Caco-2 (cell line): ENCODE measurements around the gene CMKLR1. TPM values are rescaled to one million over a fixed set of nuclear protein-coding genes. Genes with fewer than 3 reads are reported as not detected.

Experiments used
- BruUV-seq: library from RNA; stranded (reverse); fragments of 400-500 nt; replicated peaks from 2 replicates; lab custom pipeline; 2021; lab: Mats Ljungman, UMichigan
- CTCF ChIA-PET: fragments of 300-600 bp; sonication (Branson Sonifier 250); formaldehyde crosslinking; loops from one replicate; lab custom pipeline; 2022; ENCODE audit warnings: antibody characterized with exemption; lab: Charles Lee
- POLR2A ChIA-PET: fragments of 300-600 bp; sonication (Branson Sonifier 250); formaldehyde crosslinking; loops from one replicate; lab custom pipeline; 2022; ENCODE audit warnings: antibody characterized with exemption; lab: Charles Lee
- DNase-seq, 2 experiments: peaks; one replicate each; pipeline versions ENCODE4 v3.0.0 to v3.0.0-alpha.2; 2020 to 2022
- H3K27me3 ChIP-seq: replicated peaks from 2 replicates; pipeline ENCODE4 v1.6.0; 2011; ENCODE audit warnings: low read length; ENCODE audit not compliant: control insufficient read depth, insufficient read depth
- H3K36me3 ChIP-seq: 2 replicates; pipeline ENCODE4 v1.5.1; 2011; ENCODE audit warnings: low read length; ENCODE audit not compliant: control insufficient read depth, insufficient read depth
- H3K4me1 ChIP-seq: fragments of 250-450 bp; sonication (Bioruptor Pico); 2 replicates; pipeline ENCODE4 v1.5.1; 2020; ENCODE audit warnings: mild to moderate bottlenecking
- H3K4me3 ChIP-seq: 2 replicates; pipeline ENCODE4 v1.5.1; 2011; ENCODE audit warnings: low read depth, mild to moderate bottlenecking, control low read depth, low read length
- H3K9me3 ChIP-seq: fragments of 250-450 bp; sonication (Bioruptor Pico); 2 replicates; pipeline ENCODE4 v1.5.1; 2020; ENCODE audit warnings: mild to moderate bottlenecking, moderate library complexity
- H3K27ac Mint-ChIP-seq: one replicate; pipeline ENCODE4 v1.8.0; 2022; ENCODE audit warnings: mixed read lengths; ENCODE audit not compliant: unreplicated experiment
- H3K27me3 Mint-ChIP-seq: one replicate; pipeline ENCODE4 v1.8.0; 2022; ENCODE audit warnings: mixed read lengths; ENCODE audit not compliant: insufficient read depth, unreplicated experiment
- H3K36me3 Mint-ChIP-seq: one replicate; pipeline ENCODE4 v1.8.0; 2022; ENCODE audit warnings: mild to moderate bottlenecking, mixed read lengths; ENCODE audit not compliant: insufficient read depth, unreplicated experiment
- H3K4me1 Mint-ChIP-seq: one replicate; pipeline ENCODE4 v1.8.0; 2022; ENCODE audit warnings: low read depth, mixed read lengths; ENCODE audit not compliant: unreplicated experiment
- H3K4me3 Mint-ChIP-seq: one replicate; pipeline ENCODE4 v1.8.0; 2022; ENCODE audit warnings: mild to moderate bottlenecking, moderate library complexity, mixed read lengths; ENCODE audit not compliant: unreplicated experiment
- H3K9me3 Mint-ChIP-seq: one replicate; pipeline ENCODE4 v1.8.0; 2022; ENCODE audit warnings: mixed read lengths; ENCODE audit not compliant: unreplicated experiment
- CTCF ChIP-seq, 2 experiments: fragments of 200-600 bp in 1 of 2; IDR thresholded peaks; 1 replicate in 1 of 2; 2 replicates in 1 of 2; pipeline versions ENCODE4 v1.5.1 to v1.8.0; 2011 to 2022; ENCODE audit warnings: antibody characterized with exemption in 1 of 2, control low read depth in 1 of 2, inconsistent platforms in 1 of 2, low read depth in 1 of 2, low read length in 1 of 2, mild to moderate bottlenecking in 1 of 2, moderate library complexity in 1 of 2; ENCODE audit not compliant: insufficient read depth in 1 of 2, severe bottlenecking in 1 of 2, unreplicated experiment in 1 of 2
- intact Hi-C: fragments of 100-400 bp; cut with micrococcal nuclease; formaldehyde crosslinking; loops from one replicate; pipeline ENCODE4 v1.10.0; 2022; ENCODE audit not compliant: unreplicated experiment
- total RNA-seq: library from RNA; stranded (reverse); gene quantifications from 2 replicates; pipeline ENCODE4 v1.2.3, GENCODE V29; 2022

CMKLR1 gene
- total RNA-seq, 1 experiment from 2014 or later: not detected

- H3K27ac Mint-ChIP-seq: no peak overlapping the region
- Histone ChIP-seq H3K9me3 (no peaks in the 10 kb centered on the region), H3K4me3 (no peak overlapping the region), H3K36me3 (no peaks in the 10 kb centered on the region), H3K4me1 (no peaks in the 10 kb centered on the region), H3K27me3 (no peaks in the 10 kb centered on the region; the same call in 1 of the 2 replicates)
- H3K36me3 Mint-ChIP-seq: no peaks in the 10 kb centered on the region
- peaks cover 6% of the 10 kb centered on the region for H3K27me3 Mint-ChIP-seq
- no peaks in the 10 kb centered on the region for H3K4me1 Mint-ChIP-seq
- BruUV-seq: no TSS peak
- no peaks in the 10 kb centered on the region for H3K9me3 Mint-ChIP-seq
- DNase-seq: no peak
- H3K4me3 Mint-ChIP-seq: no peak overlapping the region
- TF ChIP-seq CTCF (IDR thresholded peaks at IDR 0.05; ENCODE audit: insufficient read depth in 1 of 2, low read depth in 1 of 2, low read length in 1 of 2, severe bottlenecking in 1 of 2, unreplicated experiment in 1 of 2): no peak
- ChIA-PET POLR2A (no interaction called here), CTCF (no interaction called here)
- intact Hi-C loops: no loop called here
Measured at GRCh38 chr12:108341356-108341755, 2.2 kb upstream of the CMKLR1 start.

DNA sequence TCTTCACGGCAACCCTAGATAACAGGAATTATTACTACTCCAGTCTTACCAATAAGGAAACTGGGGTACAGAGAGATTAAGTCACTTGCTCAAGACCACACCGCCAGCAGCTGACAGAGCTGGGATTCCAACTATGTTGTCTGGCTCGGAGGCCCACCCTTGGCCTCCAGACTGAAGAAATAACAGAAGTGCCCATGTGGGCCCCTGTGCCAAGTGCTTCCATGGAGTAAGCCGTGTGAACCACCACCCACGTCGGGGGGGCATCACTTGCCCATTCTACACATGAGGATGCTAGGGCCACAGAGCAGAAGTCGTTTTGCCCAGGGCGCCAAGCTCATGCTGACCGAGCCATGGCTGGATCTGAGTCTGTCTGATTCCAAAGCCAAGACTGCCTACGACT, 926 bp upstream of the CMKLR1 start:
- H3K4me3 Mint-ChIP-seq: no peak overlapping the region

More for the DNA sequence above, 926 bp upstream of the CMKLR1 start:
- Histone ChIP-seq H3K9me3 (no peaks in the 10 kb centered on the region), H3K27me3 (no peaks in the 10 kb centered on the region; the same call in 1 of the 2 replicates), H3K4me1 (no peaks in the 10 kb centered on the region), H3K36me3 (no peaks in the 10 kb centered on the region), H3K4me3 (no peak overlapping the region)
- no peak for DNase-seq
- H3K9me3 Mint-ChIP-seq: no peaks in the 10 kb centered on the region
- no peaks in the 10 kb centered on the region for H3K36me3 Mint-ChIP-seq
- H3K27me3 Mint-ChIP-seq: peaks cover 6% of the 10 kb centered on the region
- H3K4me1 Mint-ChIP-seq: no peaks in the 10 kb centered on the region
- no TSS peak for BruUV-seq
- POLR2A ChIA-PET: no interaction called here
- CTCF ChIA-PET: no interaction called here
- no peak for TF ChIP-seq CTCF (IDR thresholded peaks at IDR 0.05; ENCODE audit: insufficient read depth in 1 of 2, low read depth in 1 of 2, low read length in 1 of 2, severe bottlenecking in 1 of 2, unreplicated experiment in 1 of 2)
- intact Hi-C loops: no loop called here
- H3K27ac Mint-ChIP-seq: no peak overlapping the region
